Measurements from ENCODE around the gene SGIP1. TPM values are rescaled to one million over a fixed set of nuclear protein-coding genes. Genes with fewer than 3 reads are reported as not detected.

SGIP1 gene
- total and polyA plus RNA-seq, 2 donors: 0.57 to 2.9 TPM

- H3K27me3 ChIP-seq (ENCODE audit: control insufficient read depth in 2 of 2, insufficient read depth in 1 of 2, low read length in 1 of 2): no peaks in the 10 kb centered on the region
- H3K27ac ChIP-seq (ENCODE audit: low read depth in 1 of 2, low read length in 1 of 2): no peak overlapping the region
- H3K9me3 ChIP-seq (ENCODE audit: control insufficient read depth in 2 of 2, insufficient read depth in 1 of 2, low read length in 1 of 2): no peaks in the 10 kb centered on the region
- 95% methylated on average over 4 of the region's 4 CpGs for WGBS
- H3K36me3 ChIP-seq (ENCODE audit: control insufficient read depth in 2 of 2, insufficient read depth in 2 of 2, low read length in 1 of 2): no peaks in the 10 kb centered on the region
- no peak for DNase-seq (ENCODE audit: low read depth in 6 of 9, low spot score in 9 of 9)
- no peak overlapping the region for H3K4me3 ChIP-seq (ENCODE audit: low read length in 2 of 2)
- H3K4me1 ChIP-seq (ENCODE audit: control insufficient read depth in 2 of 2, insufficient read depth in 2 of 2, low read length in 2 of 2): peaks cover 0 to 3% of the 10 kb centered on the region in 2 donors
Measured at GRCh38 chr1:66559517-66559916, 25.6 kb downstream of the SGIP1 start.

GRCh38 chr1:66562561-66562960, 28.6 kb downstream of the SGIP1 start:
- Histone ChIP-seq H3K4me3 (ENCODE audit: low read length in 2 of 2) (no peak overlapping the region), H3K27me3 (ENCODE audit: control insufficient read depth in 2 of 2, insufficient read depth in 1 of 2, low read length in 1 of 2) (no peaks in the 10 kb centered on the region), H3K27ac (ENCODE audit: low read depth in 1 of 2, low read length in 1 of 2) (no peak overlapping the region), H3K4me1 (ENCODE audit: control insufficient read depth in 2 of 2, insufficient read depth in 2 of 2, low read length in 2 of 2) (no peaks in the 10 kb centered on the region), H3K9me3 (ENCODE audit: control insufficient read depth in 2 of 2, insufficient read depth in 1 of 2, low read length in 1 of 2) (no peaks in the 10 kb centered on the region), H3K36me3 (ENCODE audit: control insufficient read depth in 2 of 2, insufficient read depth in 2 of 2, low read length in 1 of 2) (no peaks in the 10 kb centered on the region)
- 79% methylated on average over 3 of the region's 3 CpGs for WGBS
- no peak for DNase-seq (ENCODE audit: low read depth in 6 of 9, low spot score in 9 of 9)

GRCh38 chr1:66563094-66563800, 29.3 kb downstream of the SGIP1 start:
- Histone ChIP-seq H3K4me1 (ENCODE audit: control insufficient read depth in 2 of 2, insufficient read depth in 2 of 2, low read length in 2 of 2) (no peaks in the 10 kb centered on the region), H3K4me3 (ENCODE audit: low read length in 2 of 2) (no peak overlapping the region), H3K27ac (ENCODE audit: low read depth in 1 of 2, low read length in 1 of 2) (no peak overlapping the region), H3K27me3 (ENCODE audit: control insufficient read depth in 2 of 2, insufficient read depth in 1 of 2, low read length in 1 of 2) (no peaks in the 10 kb centered on the region), H3K36me3 (ENCODE audit: control insufficient read depth in 2 of 2, insufficient read depth in 2 of 2, low read length in 1 of 2) (no peaks in the 10 kb centered on the region), H3K9me3 (ENCODE audit: control insufficient read depth in 2 of 2, insufficient read depth in 1 of 2, low read length in 1 of 2) (no peaks in the 10 kb centered on the region)
- WGBS: 90% methylated on average over 6 of the region's 6 CpGs
- DNase-seq (ENCODE audit: low read depth in 6 of 9, low spot score in 9 of 9): no peak

GRCh38 chr1:66563941-66564630, 30.1 kb downstream of the SGIP1 start:
- H3K4me3 ChIP-seq (ENCODE audit: low read length in 2 of 2): no peak overlapping the region
- 63% methylated on average over 5 of the region's 5 CpGs for WGBS
- H3K27me3 ChIP-seq (ENCODE audit: control insufficient read depth in 2 of 2, insufficient read depth in 1 of 2, low read length in 1 of 2): no peaks in the 10 kb centered on the region
- H3K4me1 ChIP-seq (ENCODE audit: control insufficient read depth in 2 of 2, insufficient read depth in 2 of 2, low read length in 2 of 2): no peaks in the 10 kb centered on the region
- DNase-seq (ENCODE audit: low read depth in 6 of 9, low spot score in 9 of 9): no peak
- no peak overlapping the region for H3K27ac ChIP-seq (ENCODE audit: low read depth in 1 of 2, low read length in 1 of 2)
- H3K36me3 ChIP-seq (ENCODE audit: control insufficient read depth in 2 of 2, insufficient read depth in 2 of 2, low read length in 1 of 2): no peaks in the 10 kb centered on the region
- no peaks in the 10 kb centered on the region for H3K9me3 ChIP-seq (ENCODE audit: control insufficient read depth in 2 of 2, insufficient read depth in 1 of 2, low read length in 1 of 2)

GRCh38 chr1:66570196-66570595, 36.2 kb downstream of the SGIP1 start:
- H3K4me1 ChIP-seq (ENCODE audit: control insufficient read depth in 2 of 2, insufficient read depth in 2 of 2, low read length in 2 of 2): no peaks in the 10 kb centered on the region
- no peaks in the 10 kb centered on the region for H3K27me3 ChIP-seq (ENCODE audit: control insufficient read depth in 2 of 2, insufficient read depth in 1 of 2, low read length in 1 of 2)
- no peak for DNase-seq (ENCODE audit: low read depth in 6 of 9, low spot score in 9 of 9)
- H3K36me3 ChIP-seq (ENCODE audit: control insufficient read depth in 2 of 2, insufficient read depth in 2 of 2, low read length in 1 of 2): no peaks in the 10 kb centered on the region
- no peak overlapping the region for H3K27ac ChIP-seq (ENCODE audit: low read depth in 1 of 2, low read length in 1 of 2)
- H3K4me3 ChIP-seq (ENCODE audit: low read length in 2 of 2): no peak overlapping the region
- no peaks in the 10 kb centered on the region for H3K9me3 ChIP-seq (ENCODE audit: control insufficient read depth in 2 of 2, insufficient read depth in 1 of 2, low read length in 1 of 2)

- no peaks in the 10 kb centered on the region for H3K36me3 ChIP-seq (ENCODE audit: control insufficient read depth in 2 of 2, insufficient read depth in 2 of 2, low read length in 1 of 2)
- H3K9me3 ChIP-seq (ENCODE audit: control insufficient read depth in 2 of 2, insufficient read depth in 1 of 2, low read length in 1 of 2): no peaks in the 10 kb centered on the region
- H3K27me3 ChIP-seq (ENCODE audit: control insufficient read depth in 2 of 2, insufficient read depth in 1 of 2, low read length in 1 of 2): no peaks in the 10 kb centered on the region
- no peak for DNase-seq (ENCODE audit: low read depth in 6 of 9, low spot score in 9 of 9)
- WGBS: 97% methylated on average over 1 of the region's 1 CpG
- peaks cover 2 to 3% of the 10 kb centered on the region in 2 donors for H3K4me1 ChIP-seq (ENCODE audit: control insufficient read depth in 2 of 2, insufficient read depth in 2 of 2, low read length in 2 of 2)
- no peak overlapping the region for H3K4me3 ChIP-seq (ENCODE audit: low read length in 2 of 2)
- no peak overlapping the region for H3K27ac ChIP-seq (ENCODE audit: low read depth in 1 of 2, low read length in 1 of 2)
Measured at GRCh38 chr1:66571789-66572188, 37.8 kb downstream of the SGIP1 start.

- Histone ChIP-seq H3K27ac (ENCODE audit: low read depth in 1 of 2, low read length in 1 of 2) (no peak overlapping the region), H3K4me3 (ENCODE audit: low read length in 2 of 2) (no peak overlapping the region), H3K36me3 (ENCODE audit: control insufficient read depth in 2 of 2, insufficient read depth in 2 of 2, low read length in 1 of 2) (no peaks in the 10 kb centered on the region), H3K27me3 (ENCODE audit: control insufficient read depth in 2 of 2, insufficient read depth in 1 of 2, low read length in 1 of 2) (no peaks in the 10 kb centered on the region), H3K9me3 (ENCODE audit: control insufficient read depth in 2 of 2, insufficient read depth in 1 of 2, low read length in 1 of 2) (no peaks in the 10 kb centered on the region), H3K4me1 (ENCODE audit: control insufficient read depth in 2 of 2, insufficient read depth in 2 of 2, low read length in 2 of 2) (peaks cover 2 to 4% of the 10 kb centered on the region in 2 donors)
- DNase-seq (ENCODE audit: low read depth in 6 of 9, low spot score in 9 of 9): no peak
- WGBS: 79% methylated on average over 4 of the region's 4 CpGs
Measured at GRCh38 chr1:66575739-66576138, 41.8 kb downstream of the SGIP1 start.

- H3K27me3 ChIP-seq (ENCODE audit: control insufficient read depth in 2 of 2, insufficient read depth in 1 of 2, low read length in 1 of 2): no peaks in the 10 kb centered on the region
- WGBS: 47% methylated on average over 1 of the region's 1 CpG
- DNase-seq (ENCODE audit: low read depth in 6 of 9, low spot score in 9 of 9): no peak
- no peaks in the 10 kb centered on the region for H3K9me3 ChIP-seq (ENCODE audit: control insufficient read depth in 2 of 2, insufficient read depth in 1 of 2, low read length in 1 of 2)
- peaks cover 2 to 4% of the 10 kb centered on the region in 2 donors for H3K4me1 ChIP-seq (ENCODE audit: control insufficient read depth in 2 of 2, insufficient read depth in 2 of 2, low read length in 2 of 2)
- H3K4me3 ChIP-seq (ENCODE audit: low read length in 2 of 2): no peak overlapping the region
- H3K27ac ChIP-seq (ENCODE audit: low read depth in 1 of 2, low read length in 1 of 2): peak overlapping the region in 1 of 2 donors; percentile 34
- no peaks in the 10 kb centered on the region for H3K36me3 ChIP-seq (ENCODE audit: control insufficient read depth in 2 of 2, insufficient read depth in 2 of 2, low read length in 1 of 2)
Measured at GRCh38 chr1:66576645-66577044, 42.7 kb downstream of the SGIP1 start.

- WGBS: 0% methylated on average over 1 of the region's 1 CpG
- H3K36me3 ChIP-seq (ENCODE audit: control insufficient read depth in 2 of 2, insufficient read depth in 2 of 2, low read length in 1 of 2): no peaks in the 10 kb centered on the region
- peaks cover 2 to 4% of the 10 kb centered on the region in 2 donors for H3K4me1 ChIP-seq (ENCODE audit: control insufficient read depth in 2 of 2, insufficient read depth in 2 of 2, low read length in 2 of 2)
- no peak for DNase-seq (ENCODE audit: low read depth in 6 of 9, low spot score in 9 of 9)
- H3K27ac ChIP-seq (ENCODE audit: low read depth in 1 of 2, low read length in 1 of 2): no peak overlapping the region
- H3K4me3 ChIP-seq (ENCODE audit: low read length in 2 of 2): no peak overlapping the region
- no peaks in the 10 kb centered on the region for H3K27me3 ChIP-seq (ENCODE audit: control insufficient read depth in 2 of 2, insufficient read depth in 1 of 2, low read length in 1 of 2)
- no peaks in the 10 kb centered on the region for H3K9me3 ChIP-seq (ENCODE audit: control insufficient read depth in 2 of 2, insufficient read depth in 1 of 2, low read length in 1 of 2)
Measured at GRCh38 chr1:66578841-66579240, 44.9 kb downstream of the SGIP1 start.
